Measurements from ENCODE around the gene RCN2. TPM values are rescaled to one million over a fixed set of nuclear protein-coding genes. Genes with fewer than 3 reads are reported as not detected.
A peak's percentile ranks its signal among the peaks of the same experiment; 100 is the strongest.

The RCN2 gene
- total and polyA plus RNA-seq, 2 experiments from 2014 or later = 144 to 153 TPM

- Histone ChIP-seq H4K20me1 (ENCODE audit: insufficient read depth, poor library complexity, severe bottlenecking) (no peaks in the 10 kb centered on the region), H3K4me2 (no peak overlapping the region), H3K9me3 (ENCODE audit: low read depth) (no peaks in the 10 kb centered on the region), H2AFZ (no peak overlapping the region), H3K27ac (no peak overlapping the region), H3K9me2 (replicated peaks; ENCODE audit: insufficient read depth) (no peaks in the 10 kb centered on the region), H3K27me3 (no peaks in the 10 kb centered on the region), H3K79me2 (no peaks in the 10 kb centered on the region), H3K4me1 (ENCODE audit: insufficient read depth) (peaks cover 3% of the 10 kb centered on the region), H3K4me3 (no peak overlapping the region), H3K36me3 (replicated peaks; ENCODE audit: insufficient read depth, low read depth) (no peaks in the 10 kb centered on the region)
- DNase-seq (ENCODE audit: low spot score) = no peak
- TF ChIP-seq EZH2phosphoT487 (IDR thresholded peaks at IDR 0.05; ENCODE audit: low read depth, severe bottlenecking, unreplicated experiment) (no peak), EZH2 (IDR thresholded peaks at IDR 0.05; ENCODE audit: borderline replicate concordance) (no peak), CTCF (IDR thresholded peaks at IDR 0.05; ENCODE audit: poor library complexity) (no peak)
- 56% methylated on average over 4 of the region's 4 CpGs for WGBS (ENCODE audit: low lambda C conversion rate, missing lambda C conversion rate)
Observed at GRCh38 chr15:76967067-76967466, 35.5 kb downstream of the RCN2 start.

GRCh38 chr15:76968306-76968705 is 36.8 kb downstream of the RCN2 start:
- H3K36me3 ChIP-seq (replicated peaks; ENCODE audit: insufficient read depth, low read depth) = no peaks in the 10 kb centered on the region
- no peaks in the 10 kb centered on the region for H3K9me2 ChIP-seq (replicated peaks; ENCODE audit: insufficient read depth)
- no peak overlapping the region for H3K4me3 ChIP-seq

GRCh38 chr15:76972389-76973361 is 41.1 kb downstream of the RCN2 start:
- Histone ChIP-seq H3K9me2 (replicated peaks; ENCODE audit: insufficient read depth) (no peaks in the 10 kb centered on the region), H3K36me3 (replicated peaks; ENCODE audit: insufficient read depth, low read depth) (no peaks in the 10 kb centered on the region), H3K79me2 (no peaks in the 10 kb centered on the region), H4K20me1 (ENCODE audit: insufficient read depth, poor library complexity, severe bottlenecking) (no peaks in the 10 kb centered on the region), H3K27ac (no peak overlapping the region), H2AFZ (no peak overlapping the region), H3K4me1 (ENCODE audit: insufficient read depth) (no peaks in the 10 kb centered on the region), H3K4me3 (no peak overlapping the region), H3K4me2 (no peak overlapping the region), H3K27me3 (no peaks in the 10 kb centered on the region), H3K9me3 (ENCODE audit: low read depth) (no peaks in the 10 kb centered on the region)
- DNase-seq (ENCODE audit: low spot score) = peak; percentile 39
- no peak for TF ChIP-seq EZH2phosphoT487 (IDR thresholded peaks at IDR 0.05; ENCODE audit: low read depth, severe bottlenecking, unreplicated experiment)
- no peak for TF ChIP-seq EZH2 (IDR thresholded peaks at IDR 0.05; ENCODE audit: borderline replicate concordance)
- WGBS (ENCODE audit: low lambda C conversion rate, missing lambda C conversion rate) = 71% methylated on average over 21 of the region's 21 CpGs

More at GRCh38 chr15:76968306-76968705, 36.8 kb downstream of the RCN2 start:
- H3K79me2 ChIP-seq = no peaks in the 10 kb centered on the region
- no peaks in the 10 kb centered on the region for H4K20me1 ChIP-seq (ENCODE audit: insufficient read depth, poor library complexity, severe bottlenecking)
- no peak overlapping the region for H3K27ac ChIP-seq
- DNase-seq (ENCODE audit: low spot score) = no peak
- H3K27me3 ChIP-seq = no peaks in the 10 kb centered on the region
- WGBS (ENCODE audit: low lambda C conversion rate, missing lambda C conversion rate) = 100% methylated on average over 1 of the region's 1 CpG
- H3K4me1 ChIP-seq (ENCODE audit: insufficient read depth) = peaks cover 3% of the 10 kb centered on the region
- TF ChIP-seq EZH2 (IDR thresholded peaks at IDR 0.05; ENCODE audit: borderline replicate concordance) (no peak), EZH2phosphoT487 (IDR thresholded peaks at IDR 0.05; ENCODE audit: low read depth, severe bottlenecking, unreplicated experiment) (no peak), CTCF (IDR thresholded peaks at IDR 0.05; ENCODE audit: poor library complexity) (no peak)
- no peak overlapping the region for H2AFZ ChIP-seq
- H3K4me2 ChIP-seq = no peak overlapping the region
- no peaks in the 10 kb centered on the region for H3K9me3 ChIP-seq (ENCODE audit: low read depth)

GRCh38 chr15:76973362-76973743 is 41.8 kb downstream of the RCN2 start:
- TF ChIP-seq CTCF (IDR thresholded peaks at IDR 0.05; ENCODE audit: poor library complexity) (peak; percentile 30), EZH2 (IDR thresholded peaks at IDR 0.05; ENCODE audit: borderline replicate concordance) (no peak), EZH2phosphoT487 (IDR thresholded peaks at IDR 0.05; ENCODE audit: low read depth, severe bottlenecking, unreplicated experiment) (no peak)
- Histone ChIP-seq H3K4me1 (ENCODE audit: insufficient read depth) (no peaks in the 10 kb centered on the region), H3K27me3 (no peaks in the 10 kb centered on the region), H4K20me1 (ENCODE audit: insufficient read depth, poor library complexity, severe bottlenecking) (no peaks in the 10 kb centered on the region), H3K79me2 (no peaks in the 10 kb centered on the region), H2AFZ (no peak overlapping the region), H3K9me3 (ENCODE audit: low read depth) (no peaks in the 10 kb centered on the region), H3K36me3 (replicated peaks; ENCODE audit: insufficient read depth, low read depth) (no peaks in the 10 kb centered on the region), H3K4me2 (no peak overlapping the region), H3K27ac (no peak overlapping the region), H3K4me3 (no peak overlapping the region), H3K9me2 (replicated peaks; ENCODE audit: insufficient read depth) (no peaks in the 10 kb centered on the region)
- 21% methylated on average over 4 of the region's 4 CpGs for WGBS (ENCODE audit: low lambda C conversion rate, missing lambda C conversion rate)
- no peak for DNase-seq (ENCODE audit: low spot score)
